K562 (cell line): ENCODE results near the gene RGS6. TPM values are rescaled to one million over a fixed set of nuclear protein-coding genes. Genes with fewer than 3 reads are reported as not detected.

ENCODE experiments used
- GATAD2A ChIP-seq: fragments of 450-650 bp; IDR thresholded peaks from 2 replicates; pipeline ENCODE4 v1.6.1; 2017
- SRSF3 ChIP-seq: fragments of 200-400 bp; formaldehyde crosslinking; IDR thresholded peaks from 2 replicates; pipeline ENCODE4 v1.6.1; 2016; ENCODE audit warnings: mild to moderate bottlenecking, low read length, moderate library complexity; ENCODE audit not compliant: insufficient read depth
- TFE3 ChIP-seq: fragments of 450-650 bp; formaldehyde crosslinking; IDR thresholded peaks from 2 replicates; pipeline ENCODE4 v1.4.0; 2020; ENCODE audit warnings: mild to moderate bottlenecking, mixed read lengths
- TSHZ1 ChIP-seq: fragments of 250-450 bp; sonication (Bioruptor Pico); IDR thresholded peaks from 2 replicates; pipeline ENCODE4 v1.4.0; 2020; ENCODE audit warnings: mild to moderate bottlenecking, moderate library complexity
- WHSC1 ChIP-seq: IDR thresholded peaks from one replicate; pipeline ENCODE4 v1.6.1; 2012; ENCODE audit warnings: low read length, control low read depth, inconsistent platforms
- ZBTB40 ChIP-seq, 2 experiments: fragments of 450-650 bp in 1 of 2; sonication (generic) in 1 of 2; formaldehyde crosslinking in 1 of 2; IDR thresholded peaks; 2 replicates each; pipeline versions ENCODE4 v1.7.1 to v1.9.0; 2016 to 2022; ENCODE audit warnings: inconsistent platforms in 1 of 2, mild to moderate bottlenecking in 1 of 2, missing genetic modification reagents in 1 of 2
- ZBTB43 ChIP-seq: sonication (generic); formaldehyde crosslinking; IDR thresholded peaks from 2 replicates; pipeline ENCODE4 v1.8.0; 2023; ENCODE audit warnings: mild to moderate bottlenecking, missing genetic modification reagents
- polyA plus RNA-seq, 8 experiments: library from polyadenylated mRNA; depleted of rRNA in 4 of 8; stranded (reverse) in 5 of 8; unstranded in 3 of 8; fragments of >200 nt; fragmentation: Nextera tagmentation in 2 of 8; fragmentation: Illumina TruSeq in 1 of 8; extraction: Ambion mirVana in 2 of 8; extraction: Trizol in 1 of 8; gene quantifications; 2 replicates each; pipeline versions ENCODE4 v1.2.1 to v1.2.3, GENCODE V29; 2011 to 2014; ENCODE audit warnings: inconsistent platforms in 1 of 8, missing spikeins in 1 of 8
- total RNA-seq, 7 experiments: library from RNA; depleted of rRNA in 6 of 7; stranded (reverse); fragments of >200 nt in 6 of 7; fragmentation: Illumina TruSeq in 2 of 7; extraction: Trizol in 2 of 7; gene quantifications; 2 replicates each; pipeline versions ENCODE4 v1.2.1 to v1.2.3, GENCODE V29; 2011 to 2021; ENCODE audit warnings: low replicate concordance in 1 of 7

Gene RGS6
- total and polyA plus RNA-seq, 9 of the 15 experiments (the other 6 are each of a cell fraction or from before 2014, with no cell fraction given): not detected

- no peak for TF ChIP-seq GATAD2A
- no peak for TF ChIP-seq ZBTB40 (IDR thresholded peaks at IDR 0.05)
- TF ChIP-seq ZBTB40 (CRISPR knock-in tag; IDR thresholded peaks at IDR 0.05): no peak
- TF ChIP-seq SRSF3: no peak
- TF ChIP-seq ZBTB43: no peak
- TF ChIP-seq WHSC1: no peak
- no peak for TF ChIP-seq TFE3 (CRISPR knock-in tag)
- TF ChIP-seq TSHZ1 (CRISPR knock-in tag): no peak
Observed at GRCh38 chr14:72402377-72402772, 470.1 kb downstream of the RGS6 start (continued).
